Spleen (tissue), 7 donors: ENCODE measurements around the gene FBLN2.

ENCODE experiments used
- POLR2A ChIP-seq, 3 donors: fragments of 450-650 bp; IDR thresholded peaks; one replicate each; pipeline ENCODE4 v1.5.1; 2017; ENCODE audit warnings: antibody characterized with exemption in 3 of 3, mild to moderate bottlenecking in 1 of 3
- POLR2AphosphoS5 ChIP-seq, 3 donors: sonication (generic); formaldehyde crosslinking; IDR thresholded peaks; one replicate each; pipeline ENCODE4 v1.5.1; 2017; ENCODE audit warnings: antibody characterized with exemption in 3 of 3
- TF ChIP-seq, protein P1 (sequence below), 11 experiments: fragments of 200-600 bp in 7 of 11; fragments of 450-650 bp in 4 of 11; sonication (generic) in 4 of 11; IDR thresholded peaks in 8 of 11; conservative IDR thresholded peaks in 3 of 11; 1 replicate in 7 of 11; 2 replicates in 4 of 11; pipeline versions ENCODE4 v1.4.0 to v1.8.0; 2016 to 2021; ENCODE audit warnings: antibody characterized with exemption in 11 of 11, inconsistent platforms in 4 of 11, mild to moderate bottlenecking in 1 of 11
- donor health status: DM: no; HTN: no; CAD: no; lungs with moderate emphysema.
- donor health status: DM: no; HTN: no; CAD: no.
- donor health status: DM: no; HTN: no; CAD: no.

DNA sequence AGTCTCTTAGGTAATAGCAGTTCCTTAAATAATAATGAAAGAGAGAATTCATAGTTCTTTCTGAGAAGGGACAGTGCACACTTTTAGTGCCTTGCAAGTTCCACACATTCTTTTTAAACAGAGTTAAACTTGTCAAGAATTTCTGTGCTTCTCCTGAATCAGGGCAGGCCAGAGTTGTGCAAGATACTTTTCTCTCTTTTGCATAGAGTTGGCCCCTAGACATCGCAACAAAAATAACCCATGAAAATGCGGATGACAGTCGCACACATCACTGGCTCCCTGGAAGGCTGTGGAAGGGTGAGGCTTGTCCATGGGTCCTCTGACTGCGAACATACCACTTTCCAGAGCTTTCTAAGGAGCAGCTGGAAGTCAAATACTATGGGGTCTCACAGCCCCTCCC, 40.1 kb downstream of the FBLN2 start:
- TF ChIP-seq, protein P1, sequence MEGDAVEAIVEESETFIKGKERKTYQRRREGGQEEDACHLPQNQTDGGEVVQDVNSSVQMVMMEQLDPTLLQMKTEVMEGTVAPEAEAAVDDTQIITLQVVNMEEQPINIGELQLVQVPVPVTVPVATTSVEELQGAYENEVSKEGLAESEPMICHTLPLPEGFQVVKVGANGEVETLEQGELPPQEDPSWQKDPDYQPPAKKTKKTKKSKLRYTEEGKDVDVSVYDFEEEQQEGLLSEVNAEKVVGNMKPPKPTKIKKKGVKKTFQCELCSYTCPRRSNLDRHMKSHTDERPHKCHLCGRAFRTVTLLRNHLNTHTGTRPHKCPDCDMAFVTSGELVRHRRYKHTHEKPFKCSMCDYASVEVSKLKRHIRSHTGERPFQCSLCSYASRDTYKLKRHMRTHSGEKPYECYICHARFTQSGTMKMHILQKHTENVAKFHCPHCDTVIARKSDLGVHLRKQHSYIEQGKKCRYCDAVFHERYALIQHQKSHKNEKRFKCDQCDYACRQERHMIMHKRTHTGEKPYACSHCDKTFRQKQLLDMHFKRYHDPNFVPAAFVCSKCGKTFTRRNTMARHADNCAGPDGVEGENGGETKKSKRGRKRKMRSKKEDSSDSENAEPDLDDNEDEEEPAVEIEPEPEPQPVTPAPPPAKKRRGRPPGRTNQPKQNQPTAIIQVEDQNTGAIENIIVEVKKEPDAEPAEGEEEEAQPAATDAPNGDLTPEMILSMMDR (IDR thresholded peaks at IDR 0.05 in 8 of 11, conservative IDR thresholded peaks at IDR 0.05 in 3 of 11): no peak
- TF ChIP-seq POLR2AphosphoS5 (IDR thresholded peaks at IDR 0.05): no peak
- TF ChIP-seq POLR2A (IDR thresholded peaks at IDR 0.05): no peak
